ENCODE data around the gene PATJ.

DNA sequence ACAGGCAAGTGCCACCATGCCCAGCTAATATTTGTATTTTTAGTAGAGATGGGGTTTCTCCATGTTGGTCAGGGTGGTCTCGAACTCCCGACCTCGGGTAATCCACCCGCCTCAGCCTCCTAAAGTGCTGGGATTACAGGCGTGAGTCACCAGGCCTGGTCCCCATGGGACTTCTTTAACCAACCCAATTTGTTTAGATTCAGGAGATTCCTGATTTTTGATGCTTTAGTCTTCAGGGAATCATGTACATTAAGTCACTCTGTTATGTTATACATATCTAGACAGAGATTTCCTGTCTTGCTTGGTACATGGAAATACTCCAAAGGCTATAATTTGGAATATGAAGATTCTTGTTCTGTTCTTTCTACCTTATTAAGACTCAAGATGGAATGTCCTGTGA is 250.0 kb downstream of the PATJ start:
- TF ChIP-seq, protein P1, sequence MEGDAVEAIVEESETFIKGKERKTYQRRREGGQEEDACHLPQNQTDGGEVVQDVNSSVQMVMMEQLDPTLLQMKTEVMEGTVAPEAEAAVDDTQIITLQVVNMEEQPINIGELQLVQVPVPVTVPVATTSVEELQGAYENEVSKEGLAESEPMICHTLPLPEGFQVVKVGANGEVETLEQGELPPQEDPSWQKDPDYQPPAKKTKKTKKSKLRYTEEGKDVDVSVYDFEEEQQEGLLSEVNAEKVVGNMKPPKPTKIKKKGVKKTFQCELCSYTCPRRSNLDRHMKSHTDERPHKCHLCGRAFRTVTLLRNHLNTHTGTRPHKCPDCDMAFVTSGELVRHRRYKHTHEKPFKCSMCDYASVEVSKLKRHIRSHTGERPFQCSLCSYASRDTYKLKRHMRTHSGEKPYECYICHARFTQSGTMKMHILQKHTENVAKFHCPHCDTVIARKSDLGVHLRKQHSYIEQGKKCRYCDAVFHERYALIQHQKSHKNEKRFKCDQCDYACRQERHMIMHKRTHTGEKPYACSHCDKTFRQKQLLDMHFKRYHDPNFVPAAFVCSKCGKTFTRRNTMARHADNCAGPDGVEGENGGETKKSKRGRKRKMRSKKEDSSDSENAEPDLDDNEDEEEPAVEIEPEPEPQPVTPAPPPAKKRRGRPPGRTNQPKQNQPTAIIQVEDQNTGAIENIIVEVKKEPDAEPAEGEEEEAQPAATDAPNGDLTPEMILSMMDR (conservative IDR thresholded peaks at IDR 0.05; ENCODE audit: low read length): no peak
- TF ChIP-seq EZH2phosphoT487 (IDR thresholded peaks at IDR 0.05; ENCODE audit: borderline replicate concordance): no peak

Data from Loucy (cell line).